ENCODE measurements around the gene TRIOBP.

Gene TRIOBP

GRCh38 chr22:37731804-37732471, 35.1 kb downstream of the TRIOBP start:
- peak; percentile 82 for DNase-seq

- DNase-seq, result no peak
Measured at GRCh38 chr22:37732699-37733607, 36.1 kb downstream of the TRIOBP start.

- no peak for DNase-seq
Measured at GRCh38 chr22:37733625-37734401, 37.0 kb downstream of the TRIOBP start.

- no peak for DNase-seq
Measured at GRCh38 chr22:37734402-37734700, 37.5 kb downstream of the TRIOBP start.

GRCh38 chr22:37734964-37735451, 38.2 kb downstream of the TRIOBP start:
- DNase-seq, result no peak

- DNase-seq, result peak; percentile 40
Measured at GRCh38 chr22:37739035-37739434, 42.2 kb downstream of the TRIOBP start.

- DNase-seq, result peak; percentile 95
Measured at GRCh38 chr22:37739611-37740049, 42.8 kb downstream of the TRIOBP start.

GRCh38 chr22:37740455-37741311, 43.8 kb downstream of the TRIOBP start:
- DNase-seq, result no peak

- DNase-seq, result peak; percentile 89
Measured at GRCh38 chr22:37741312-37741795, 44.5 kb downstream of the TRIOBP start.

- DNase-seq, result peak; percentile 71
Measured at GRCh38 chr22:37742376-37743171, 45.7 kb downstream of the TRIOBP start.

- no peak for DNase-seq
Measured at GRCh38 chr22:37744589-37744988, 47.7 kb downstream of the TRIOBP start.

GRCh38 chr22:37745548-37746365, 48.9 kb downstream of the TRIOBP start:
- peak; percentile 69 for DNase-seq

- DNase-seq, result no peak
Measured at GRCh38 chr22:37746366-37747079, 49.7 kb downstream of the TRIOBP start.

- DNase-seq, result no peak
Measured at GRCh38 chr22:37747080-37747714, 50.3 kb downstream of the TRIOBP start.

GRCh38 chr22:37747715-37748100, 50.9 kb downstream of the TRIOBP start:
- no peak for DNase-seq

GRCh38 chr22:37748659-37749058, 51.8 kb downstream of the TRIOBP start:
- no peak for DNase-seq

GRCh38 chr22:37749226-37749625, 52.4 kb downstream of the TRIOBP start:
- DNase-seq, result no peak

GRCh38 chr22:37749831-37750595, 53.2 kb downstream of the TRIOBP start:
- DNase-seq, result no peak

Measured in MV-4-11 (cell line).